ENCODE results near the gene SLC35F5.
"Not testable (repeated sequence)": the region's sequence is repeated elsewhere in the genome, so short reads cannot be mapped to it uniquely, and the experiment has no call there.

Gene SLC35F5

DNA sequence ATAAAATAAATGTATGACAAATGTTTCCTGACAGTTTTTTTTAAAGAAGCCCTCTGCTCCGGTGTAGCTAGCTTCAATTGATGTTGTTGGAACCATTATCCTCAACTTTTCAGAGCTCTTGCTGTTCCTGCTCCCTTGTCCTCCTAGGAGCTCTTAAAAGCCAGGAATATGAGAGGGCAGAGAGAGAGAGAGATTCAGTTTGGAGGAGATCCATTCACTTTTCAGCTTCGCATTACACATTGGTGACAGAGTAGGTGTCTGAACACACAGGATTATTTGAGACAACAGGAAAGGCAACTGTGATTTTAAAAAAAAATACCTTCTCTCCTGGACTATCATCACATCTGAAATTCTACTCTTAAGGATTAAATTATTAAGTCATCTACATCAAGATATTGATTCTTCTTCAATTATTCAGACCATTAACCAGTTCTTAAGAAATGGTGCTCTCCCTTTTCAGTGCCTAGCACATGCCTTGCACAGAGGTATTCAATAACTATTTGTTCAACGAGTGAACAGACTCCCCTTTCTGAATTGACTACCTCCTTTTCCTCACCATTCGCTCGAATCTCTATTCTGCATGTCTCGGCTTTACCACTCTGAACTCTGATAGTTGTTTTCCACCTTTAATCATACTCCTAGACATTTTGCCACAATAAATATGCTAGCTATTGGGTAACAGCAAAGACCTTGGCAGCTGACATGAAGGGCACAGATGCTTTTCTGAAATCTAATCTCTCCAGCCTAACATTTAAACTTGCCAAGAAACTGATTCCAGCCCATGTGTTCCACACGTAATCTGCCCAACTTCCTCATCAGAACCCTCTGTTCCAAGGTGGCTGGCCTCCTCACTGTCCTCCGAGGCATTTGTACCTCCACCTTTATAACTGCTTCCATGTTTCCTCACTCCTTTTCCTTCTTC is 28.6 kb upstream of the SLC35F5 start:
- in situ Hi-C loops (cut with HindIII; ENCODE audit: low sequenced_read_pairs), result no loop called here
- DNase-seq (ENCODE audit: low read depth), result no peak
- H3K4me3 ChIP-seq (ENCODE audit: low read depth, low read length), result no peak overlapping the region
- TF ChIP-seq, protein P1, sequence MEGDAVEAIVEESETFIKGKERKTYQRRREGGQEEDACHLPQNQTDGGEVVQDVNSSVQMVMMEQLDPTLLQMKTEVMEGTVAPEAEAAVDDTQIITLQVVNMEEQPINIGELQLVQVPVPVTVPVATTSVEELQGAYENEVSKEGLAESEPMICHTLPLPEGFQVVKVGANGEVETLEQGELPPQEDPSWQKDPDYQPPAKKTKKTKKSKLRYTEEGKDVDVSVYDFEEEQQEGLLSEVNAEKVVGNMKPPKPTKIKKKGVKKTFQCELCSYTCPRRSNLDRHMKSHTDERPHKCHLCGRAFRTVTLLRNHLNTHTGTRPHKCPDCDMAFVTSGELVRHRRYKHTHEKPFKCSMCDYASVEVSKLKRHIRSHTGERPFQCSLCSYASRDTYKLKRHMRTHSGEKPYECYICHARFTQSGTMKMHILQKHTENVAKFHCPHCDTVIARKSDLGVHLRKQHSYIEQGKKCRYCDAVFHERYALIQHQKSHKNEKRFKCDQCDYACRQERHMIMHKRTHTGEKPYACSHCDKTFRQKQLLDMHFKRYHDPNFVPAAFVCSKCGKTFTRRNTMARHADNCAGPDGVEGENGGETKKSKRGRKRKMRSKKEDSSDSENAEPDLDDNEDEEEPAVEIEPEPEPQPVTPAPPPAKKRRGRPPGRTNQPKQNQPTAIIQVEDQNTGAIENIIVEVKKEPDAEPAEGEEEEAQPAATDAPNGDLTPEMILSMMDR (IDR thresholded peaks at IDR 0.05; ENCODE audit: low read depth, low read length, missing control alignments), result no peak

DNA sequence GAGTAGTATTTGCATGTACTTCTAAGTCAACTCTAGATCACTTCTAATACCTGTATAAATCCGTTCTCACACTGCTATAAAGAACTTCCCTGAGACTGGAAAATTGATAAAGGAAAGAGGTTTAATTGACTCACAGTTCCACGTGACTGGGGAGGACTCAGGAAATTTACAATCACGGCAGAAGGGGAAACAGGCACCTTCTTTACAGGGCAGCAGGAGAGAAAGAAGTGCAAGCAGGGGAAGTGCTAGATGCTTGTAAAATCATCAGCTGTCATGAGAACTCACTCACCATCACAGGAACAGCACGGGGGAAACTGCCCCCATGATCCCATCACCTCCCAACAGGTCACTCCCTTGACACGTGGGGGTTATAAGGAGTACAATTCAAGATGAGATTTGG is 24.0 kb upstream of the SLC35F5 start:
- in situ Hi-C loops (cut with HindIII; ENCODE audit: low sequenced_read_pairs), result no loop called here
- DNase-seq (ENCODE audit: low read depth), result no peak
- H3K4me3 ChIP-seq (ENCODE audit: low read depth, low read length), result no peak overlapping the region
- TF ChIP-seq, protein P1 (IDR thresholded peaks at IDR 0.05; ENCODE audit: low read depth, low read length, missing control alignments), result no peak

DNA sequence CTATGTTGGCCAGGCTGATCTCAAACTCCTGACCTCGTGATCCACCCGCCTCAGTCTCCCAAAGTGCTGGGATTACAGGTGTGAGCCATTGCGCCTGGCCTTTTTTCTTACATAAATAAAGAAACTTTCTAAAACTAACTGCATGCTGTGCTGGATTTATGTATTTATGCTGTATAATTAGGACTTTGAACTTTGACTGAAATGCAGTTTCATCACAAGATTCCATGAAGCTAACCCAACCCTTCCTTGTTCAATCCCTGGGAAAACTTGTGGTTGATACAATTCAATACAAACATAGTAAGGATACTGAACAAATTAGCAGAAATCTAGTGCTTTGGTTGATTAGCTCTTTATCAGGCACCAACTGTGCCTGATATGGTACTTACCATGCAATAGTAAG is 20.9 kb upstream of the SLC35F5 start:
- H3K4me3 ChIP-seq (ENCODE audit: low read depth, low read length), result no peak overlapping the region
- no peak for DNase-seq (ENCODE audit: low read depth)
- in situ Hi-C loops (cut with HindIII; ENCODE audit: low sequenced_read_pairs), result no loop called here
- TF ChIP-seq, protein P1 (IDR thresholded peaks at IDR 0.05; ENCODE audit: low read depth, low read length, missing control alignments), result no peak

DNA sequence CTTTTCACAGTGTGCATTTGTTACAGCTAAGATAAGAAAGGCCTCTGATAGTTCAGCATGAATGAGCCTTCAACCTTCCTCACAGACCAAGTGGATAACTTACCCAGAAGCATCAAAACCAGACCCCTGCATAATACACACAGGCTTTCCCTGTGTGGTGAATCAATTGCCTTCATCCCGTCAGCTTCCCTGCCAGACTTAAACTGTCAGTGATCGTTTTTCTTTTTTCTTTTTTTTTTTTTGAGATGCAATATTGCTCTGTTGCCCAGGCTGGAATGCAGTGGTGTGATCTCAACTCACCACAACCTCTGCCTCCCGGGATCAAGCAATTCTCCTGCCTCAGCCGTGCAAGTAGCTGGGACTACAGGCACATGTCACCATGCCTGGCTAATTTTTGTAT is 20.5 kb upstream of the SLC35F5 start:
- in situ Hi-C loops (cut with HindIII; ENCODE audit: low sequenced_read_pairs), result no loop called here
- no peak for DNase-seq (ENCODE audit: low read depth)
- TF ChIP-seq, protein P1 (IDR thresholded peaks at IDR 0.05; ENCODE audit: low read depth, low read length, missing control alignments), result no peak
- no peak overlapping the region for H3K4me3 ChIP-seq (ENCODE audit: low read depth, low read length)

DNA sequence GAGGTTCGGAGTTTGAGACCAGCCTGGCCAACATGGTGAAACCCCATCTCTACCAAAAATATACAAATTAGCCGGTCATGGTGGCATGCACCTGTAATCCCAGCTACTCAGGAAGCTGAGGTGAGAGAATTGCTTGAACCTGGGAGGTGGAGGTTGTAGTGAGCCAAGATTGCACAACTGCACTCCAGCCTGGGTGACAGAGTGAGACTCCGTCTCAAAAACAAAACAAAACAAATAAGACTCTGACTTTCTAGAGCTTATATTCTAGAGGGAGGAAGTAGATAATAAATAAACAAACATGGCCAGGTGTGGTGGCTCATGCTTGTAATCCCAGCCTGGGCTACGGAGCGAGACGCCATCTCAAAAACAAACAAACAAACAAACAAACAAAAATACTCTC is 18.2 kb upstream of the SLC35F5 start:
- DNase-seq (ENCODE audit: low read depth); in situ Hi-C loops (cut with HindIII; ENCODE audit: low sequenced_read_pairs); H3K4me3 ChIP-seq (ENCODE audit: low read depth, low read length): not testable (repeated sequence)

DNA sequence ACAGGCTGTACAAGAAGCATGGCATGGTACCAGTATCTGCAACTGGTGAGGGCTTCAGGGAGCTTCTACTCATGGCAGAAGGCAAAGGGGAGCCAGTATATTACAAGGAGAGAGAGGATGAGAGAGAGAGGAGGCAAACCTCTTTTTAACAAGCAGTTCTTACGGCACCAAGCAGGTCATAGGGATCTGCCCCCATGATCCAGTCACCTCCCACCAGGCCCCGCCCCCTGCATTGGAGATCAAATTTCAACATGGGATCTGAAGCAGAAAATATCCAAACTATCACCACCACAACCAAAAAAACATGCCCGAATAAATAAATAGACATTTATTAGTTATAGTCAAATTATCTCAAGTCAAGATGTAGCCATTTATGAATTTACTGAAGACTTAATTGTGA is 14.5 kb upstream of the SLC35F5 start:
- H3K4me3 ChIP-seq (ENCODE audit: low read depth, low read length), result no peak overlapping the region
- no peak for DNase-seq (ENCODE audit: low read depth)
- in situ Hi-C loops (cut with HindIII; ENCODE audit: low sequenced_read_pairs), result no loop called here
- TF ChIP-seq, protein P1 (IDR thresholded peaks at IDR 0.05; ENCODE audit: low read depth, low read length, missing control alignments), result no peak

DNA sequence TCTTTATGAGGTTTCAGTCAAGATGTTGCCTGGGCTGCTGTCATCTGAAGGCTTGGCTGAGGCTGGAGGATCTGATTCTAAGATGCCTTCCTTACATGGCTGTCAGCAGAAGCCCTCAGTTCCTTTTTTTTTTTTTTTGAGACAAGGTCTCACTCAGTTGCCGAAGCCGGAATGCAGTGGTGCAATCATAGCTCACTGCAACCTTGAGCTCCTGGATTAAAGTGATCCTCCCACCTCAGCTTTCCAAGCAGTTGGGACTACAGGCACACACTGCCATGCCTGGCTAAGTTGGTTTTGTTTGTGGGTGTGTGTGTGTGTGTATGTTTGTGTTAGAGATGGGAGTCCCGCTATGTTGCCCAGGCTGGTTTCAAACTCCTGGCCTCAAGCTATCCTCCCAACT is 13.1 kb upstream of the SLC35F5 start:
- in situ Hi-C loops (cut with HindIII; ENCODE audit: low sequenced_read_pairs), result no loop called here
- TF ChIP-seq, protein P1 (IDR thresholded peaks at IDR 0.05; ENCODE audit: low read depth, low read length, missing control alignments), result no peak
- DNase-seq (ENCODE audit: low read depth), result no peak
- H3K4me3 ChIP-seq (ENCODE audit: low read depth, low read length), result no peak overlapping the region

Data from astrocyte of the cerebellum (primary cell).